T-helper 17 cell (primary cell): ENCODE measurements around the gene ANKRD24. TPM values are rescaled to one million over a fixed set of nuclear protein-coding genes. Genes with fewer than 3 reads are reported as not detected.
"Not testable (repeated sequence)": the region's sequence is repeated elsewhere in the genome, so short reads cannot be mapped to it uniquely, and the experiment has no call there.

Experiments used
- ATAC-seq: fragments of 150-1000 bp; cut with Tn5 transposase; 2 replicates; pipeline ENCODE4 v1.10.0; 2021; ENCODE audit warnings: mild to moderate bottlenecking, moderate library complexity
- DNase-seq, 3 donors: peaks; one replicate each; pipeline versions ENCODE4 v3.0.0 to v3.0.0-alpha.2; 2020 to 2021
- H3K9me3 ChIP-seq: one replicate; pipeline ENCODE4 v1.7.0; 2013; ENCODE audit warnings: low read length, mild to moderate bottlenecking; ENCODE audit not compliant: control insufficient read depth, poor library complexity, severe bottlenecking
- H3K27ac Mint-ChIP-seq: one replicate; pipeline ENCODE4 v1.8.0; 2022; ENCODE audit warnings: mild to moderate bottlenecking, moderate library complexity, mixed read lengths
- H3K27me3 Mint-ChIP-seq: one replicate; pipeline ENCODE4 v1.8.0; 2022; ENCODE audit warnings: mixed read lengths
- H3K36me3 Mint-ChIP-seq: one replicate; pipeline ENCODE4 v1.8.0; 2022; ENCODE audit warnings: low read depth, mixed read lengths
- H3K4me1 Mint-ChIP-seq: one replicate; pipeline ENCODE4 v1.8.0; 2022; ENCODE audit warnings: mild to moderate bottlenecking, mixed read lengths
- H3K4me3 Mint-ChIP-seq: one replicate; pipeline ENCODE4 v1.8.0; 2022; ENCODE audit warnings: mild to moderate bottlenecking, moderate library complexity, mixed read lengths
- total RNA-seq, 4 donors: library from RNA in 2 of 4; stranded (reverse) in 2 of 4; gene quantifications; one replicate each; pipeline ENCODE4 v1.2.3 and lab custom pipeline; 2022 to 2026

Gene ANKRD24
- total RNA-seq, 2 donors from 2014 or later, result 0.75 to 0.91 TPM

GRCh38 chr19:4217429-4218264, 35.2 kb downstream of the ANKRD24 start:
- H3K36me3 Mint-ChIP-seq, result no peaks in the 10 kb centered on the region
- H3K9me3 ChIP-seq, result no peaks in the 10 kb centered on the region
- DNase-seq (no peak), ATAC-seq (no peak)
- H3K27ac Mint-ChIP-seq, result no peak overlapping the region
- no peak overlapping the region for H3K4me3 Mint-ChIP-seq
- H3K4me1 Mint-ChIP-seq, result peaks cover 8% of the 10 kb centered on the region
- H3K27me3 Mint-ChIP-seq, result no peaks in the 10 kb centered on the region

- not testable (repeated sequence) for H3K36me3 Mint-ChIP-seq, ATAC-seq, H3K9me3 ChIP-seq, H3K27me3 Mint-ChIP-seq, DNase-seq, H3K27ac Mint-ChIP-seq, H3K4me3 Mint-ChIP-seq, H3K4me1 Mint-ChIP-seq
These were observed 36.0 kb downstream of the ANKRD24 start for GRCh38 chr19:4218523-4218922.

- H3K4me3 Mint-ChIP-seq, result no peak overlapping the region
- DNase-seq (no peak), ATAC-seq (no peak)
- no peak overlapping the region for H3K27ac Mint-ChIP-seq
- H3K4me1 Mint-ChIP-seq, result peaks cover under 1% of the 10 kb centered on the region
- no peaks in the 10 kb centered on the region for H3K27me3 Mint-ChIP-seq
- no peaks in the 10 kb centered on the region for H3K9me3 ChIP-seq
- no peaks in the 10 kb centered on the region for H3K36me3 Mint-ChIP-seq
These were observed 37.7 kb downstream of the ANKRD24 start for GRCh38 chr19:4220188-4220587.

GRCh38 chr19:4224470-4224869, 42.0 kb downstream of the ANKRD24 start:
- Mint-ChIP-seq H3K27me3 (no peaks in the 10 kb centered on the region), H3K27ac (no peak overlapping the region), H3K4me1 (no peaks in the 10 kb centered on the region), H3K4me3 (no peak overlapping the region), H3K36me3 (no peaks in the 10 kb centered on the region)
- no peaks in the 10 kb centered on the region for H3K9me3 ChIP-seq
- DNase-seq (no peak), ATAC-seq (no peak)

GRCh38 chr19:4225885-4226284, 43.4 kb downstream of the ANKRD24 start:
- H3K27me3 Mint-ChIP-seq, result no peaks in the 10 kb centered on the region
- no peaks in the 10 kb centered on the region for H3K36me3 Mint-ChIP-seq
- H3K27ac Mint-ChIP-seq, result no peak overlapping the region
- ATAC-seq, result no peak
- no peak overlapping the region for H3K4me3 Mint-ChIP-seq
- H3K9me3 ChIP-seq, result no peaks in the 10 kb centered on the region
- no peak for DNase-seq
- H3K4me1 Mint-ChIP-seq, result no peaks in the 10 kb centered on the region

- no peaks in the 10 kb centered on the region for H3K4me1 Mint-ChIP-seq
- no peak overlapping the region for H3K4me3 Mint-ChIP-seq
- DNase-seq (no peak), ATAC-seq (no peak)
- no peaks in the 10 kb centered on the region for H3K36me3 Mint-ChIP-seq
- H3K27ac Mint-ChIP-seq, result no peak overlapping the region
- H3K27me3 Mint-ChIP-seq, result no peaks in the 10 kb centered on the region
- H3K9me3 ChIP-seq, result no peaks in the 10 kb centered on the region
These were observed 45.3 kb downstream of the ANKRD24 start for GRCh38 chr19:4227771-4228170.

- H3K9me3 ChIP-seq, result no peaks in the 10 kb centered on the region
- no peak overlapping the region for H3K4me3 Mint-ChIP-seq
- no peak for ATAC-seq
These were observed 46.3 kb downstream of the ANKRD24 start for GRCh38 chr19:4228765-4229178.

GRCh38 chr19:4229179-4229931, 46.9 kb downstream of the ANKRD24 start, which contains the start of gene EBI3:
Gene EBI3 (plus strand): TSS chr19:4229523. CDS start chr19:4229551, 28 bp downstream.
- ATAC-seq (peak; percentile 64), DNase-seq (no peak)
- no peaks in the 10 kb centered on the region for H3K9me3 ChIP-seq
- no peak within 1 kb of the TSS for H3K27ac Mint-ChIP-seq
- no peaks in the 10 kb centered on the region for H3K36me3 Mint-ChIP-seq
- H3K27me3 Mint-ChIP-seq, result peaks cover 3% of the 10 kb centered on the region
- peaks cover 4% of the 10 kb centered on the region for H3K4me1 Mint-ChIP-seq
- H3K4me3 Mint-ChIP-seq, result no peak within 1 kb of the TSS

More at GRCh38 chr19:4228765-4229178, 46.3 kb downstream of the ANKRD24 start:
- peaks cover 4% of the 10 kb centered on the region for H3K4me1 Mint-ChIP-seq
- no peaks in the 10 kb centered on the region for H3K36me3 Mint-ChIP-seq
- H3K27ac Mint-ChIP-seq, result no peak overlapping the region
- no peaks in the 10 kb centered on the region for H3K27me3 Mint-ChIP-seq
- DNase-seq, result no peak

- H3K9me3 ChIP-seq, DNase-seq, H3K4me3 Mint-ChIP-seq, H3K27ac Mint-ChIP-seq, H3K36me3 Mint-ChIP-seq, H3K4me1 Mint-ChIP-seq, H3K27me3 Mint-ChIP-seq, ATAC-seq: not testable (repeated sequence)
These were observed 47.7 kb downstream of the ANKRD24 start for GRCh38 chr19:4230237-4230636.

GRCh38 chr19:4231521-4231920, 49.0 kb downstream of the ANKRD24 start:
- ATAC-seq, H3K9me3 ChIP-seq, H3K4me3 Mint-ChIP-seq, H3K4me1 Mint-ChIP-seq, H3K27me3 Mint-ChIP-seq, H3K36me3 Mint-ChIP-seq, H3K27ac Mint-ChIP-seq, DNase-seq: not testable (repeated sequence)

- H3K9me3 ChIP-seq, H3K4me1 Mint-ChIP-seq, H3K27ac Mint-ChIP-seq, DNase-seq, H3K36me3 Mint-ChIP-seq, H3K4me3 Mint-ChIP-seq, ATAC-seq: not testable (repeated sequence)
- peaks cover 11% of the 10 kb centered on the region for H3K27me3 Mint-ChIP-seq
These were observed 49.6 kb downstream of the ANKRD24 start for GRCh38 chr19:4232139-4232538.

- H3K36me3 Mint-ChIP-seq, result no peaks in the 10 kb centered on the region
- H3K4me1 Mint-ChIP-seq, result peaks cover 4% of the 10 kb centered on the region
- H3K27me3 Mint-ChIP-seq, result peaks cover 11% of the 10 kb centered on the region
- no peak overlapping the region for H3K27ac Mint-ChIP-seq
- no peaks in the 10 kb centered on the region for H3K9me3 ChIP-seq
- no peak for DNase-seq
- no peak overlapping the region for H3K4me3 Mint-ChIP-seq
- no peak for ATAC-seq
These were observed 50.3 kb downstream of the ANKRD24 start for GRCh38 chr19:4232614-4233281.

GRCh38 chr19:4233282-4233853, 50.9 kb downstream of the ANKRD24 start:
- DNase-seq (peak; percentile 38 to 69 (median 41)), ATAC-seq (peak; percentile 75)
- Mint-ChIP-seq H3K4me3 (no peak overlapping the region), H3K27ac (no peak overlapping the region), H3K27me3 (peaks cover 11% of the 10 kb centered on the region), H3K4me1 (peaks cover 4% of the 10 kb centered on the region), H3K36me3 (no peaks in the 10 kb centered on the region)
- H3K9me3 ChIP-seq, result no peaks in the 10 kb centered on the region
